Fibroblast of mammary gland (primary cell): ENCODE results near the gene SNRPA.
"Not testable (repeated sequence)": the region's sequence is repeated elsewhere in the genome, so short reads cannot be mapped to it uniquely, and the experiment has no call there.

Experiments used
- DNase-seq: peaks from one replicate; pipeline ENCODE4 v3.0.0-alpha.2; 2010; ENCODE audit warnings: low read depth
- H3K4me3 ChIP-seq: 2 replicates; pipeline ENCODE4 v1.5.1; 2011; ENCODE audit warnings: low read depth, mild to moderate bottlenecking, low read length, moderate library complexity; ENCODE audit not compliant: control insufficient read depth
- TF ChIP-seq, protein P1 (sequence below): conservative IDR thresholded peaks from 2 replicates; pipeline ENCODE4 v1.5.1; 2011; ENCODE audit warnings: low read depth, low read length, inconsistent platforms; ENCODE audit not compliant: control insufficient read depth, insufficient read depth

SNRPA gene

DNA sequence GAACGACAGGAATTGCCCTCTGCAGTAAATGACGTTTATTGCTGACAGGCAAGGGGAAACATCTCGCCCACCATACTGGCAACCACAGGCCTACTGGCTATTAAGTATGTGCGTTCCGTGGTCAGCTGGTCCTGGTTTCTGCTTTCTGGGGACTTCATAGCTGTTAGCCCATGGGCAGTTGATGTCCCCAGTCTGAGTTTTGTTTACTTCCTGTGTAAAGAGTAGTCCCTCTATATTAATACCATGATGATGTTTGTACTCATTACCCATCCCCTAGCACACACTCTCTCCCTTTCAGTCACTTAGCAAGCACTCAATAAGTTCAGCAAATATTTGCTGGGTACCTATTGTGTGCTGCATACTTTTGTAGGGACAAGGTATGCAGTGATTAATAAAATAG lies 17.9 kb downstream of the SNRPA start:
- H3K4me3 ChIP-seq, result no peak overlapping the region
- DNase-seq, result no peak
- TF ChIP-seq, protein P1, sequence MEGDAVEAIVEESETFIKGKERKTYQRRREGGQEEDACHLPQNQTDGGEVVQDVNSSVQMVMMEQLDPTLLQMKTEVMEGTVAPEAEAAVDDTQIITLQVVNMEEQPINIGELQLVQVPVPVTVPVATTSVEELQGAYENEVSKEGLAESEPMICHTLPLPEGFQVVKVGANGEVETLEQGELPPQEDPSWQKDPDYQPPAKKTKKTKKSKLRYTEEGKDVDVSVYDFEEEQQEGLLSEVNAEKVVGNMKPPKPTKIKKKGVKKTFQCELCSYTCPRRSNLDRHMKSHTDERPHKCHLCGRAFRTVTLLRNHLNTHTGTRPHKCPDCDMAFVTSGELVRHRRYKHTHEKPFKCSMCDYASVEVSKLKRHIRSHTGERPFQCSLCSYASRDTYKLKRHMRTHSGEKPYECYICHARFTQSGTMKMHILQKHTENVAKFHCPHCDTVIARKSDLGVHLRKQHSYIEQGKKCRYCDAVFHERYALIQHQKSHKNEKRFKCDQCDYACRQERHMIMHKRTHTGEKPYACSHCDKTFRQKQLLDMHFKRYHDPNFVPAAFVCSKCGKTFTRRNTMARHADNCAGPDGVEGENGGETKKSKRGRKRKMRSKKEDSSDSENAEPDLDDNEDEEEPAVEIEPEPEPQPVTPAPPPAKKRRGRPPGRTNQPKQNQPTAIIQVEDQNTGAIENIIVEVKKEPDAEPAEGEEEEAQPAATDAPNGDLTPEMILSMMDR, result no peak

GRCh38 chr19:40771101-40771862 lies 20.3 kb downstream of the SNRPA start:
- DNase-seq, result peak; percentile 27
- not testable (repeated sequence) for H3K4me3 ChIP-seq

DNA sequence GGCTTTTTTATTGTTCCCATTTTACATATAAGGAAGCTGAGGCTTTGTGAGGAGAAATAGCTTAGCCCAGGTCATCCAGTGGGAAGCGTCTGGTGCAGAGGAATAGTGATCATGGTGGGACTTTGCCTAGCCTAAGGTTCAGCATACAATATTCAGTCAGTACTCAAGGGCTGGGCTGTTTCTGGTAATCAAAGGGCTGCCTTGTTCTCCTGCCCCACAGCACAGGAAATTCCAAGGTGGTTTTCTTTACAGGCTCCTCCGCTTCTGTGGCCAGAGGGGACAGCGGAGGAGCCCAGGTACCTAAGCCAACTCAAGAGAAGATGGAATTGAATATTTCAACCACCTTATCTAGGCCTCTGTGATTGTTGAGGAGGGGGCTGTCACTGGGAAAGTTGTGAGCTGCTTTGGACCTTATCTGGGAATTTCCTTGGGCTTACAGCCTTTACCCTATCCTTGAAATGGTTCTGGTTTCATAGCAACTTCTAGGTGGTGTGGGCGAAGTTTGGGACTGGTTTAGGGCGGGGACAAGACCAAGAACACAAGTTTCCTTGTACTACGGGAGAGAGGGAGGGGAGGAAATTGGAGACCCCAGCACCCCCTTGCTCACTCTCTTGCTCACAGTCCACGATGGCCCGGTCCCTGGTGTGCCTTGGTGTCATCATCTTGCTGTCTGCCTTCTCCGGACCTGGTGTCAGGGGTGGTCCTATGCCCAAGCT lies 24.1 kb downstream of the SNRPA start, which contains the start of gene MIA:
Gene MIA (plus strand): TSS at position 606 of the 716 bp plus-strand sequence. CDS start 22 bp downstream, at position 628.
- TF ChIP-seq, protein P1, result no peak
- no peak for DNase-seq
- H3K4me3 ChIP-seq, result no peak within 1 kb of the TSS

DNA sequence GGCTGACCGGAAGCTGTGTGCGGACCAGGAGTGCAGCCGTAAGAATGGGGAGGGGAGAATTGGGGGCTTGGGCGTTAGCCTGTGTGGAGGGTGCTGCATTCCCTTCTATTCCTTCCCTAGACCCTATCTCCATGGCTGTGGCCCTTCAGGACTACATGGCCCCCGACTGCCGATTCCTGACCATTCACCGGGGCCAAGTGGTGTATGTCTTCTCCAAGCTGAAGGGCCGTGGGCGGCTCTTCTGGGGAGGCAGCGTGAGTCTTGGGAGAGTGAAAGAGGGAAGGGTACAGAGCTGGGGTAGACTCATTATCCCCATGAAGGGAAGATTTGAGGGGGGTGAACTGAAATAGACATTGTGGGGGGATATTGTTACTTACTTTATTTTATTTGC lies 24.6 kb downstream of the SNRPA start:
- TF ChIP-seq, protein P1, result no peak
- DNase-seq, result no peak
- H3K4me3 ChIP-seq, result no peak overlapping the region

DNA sequence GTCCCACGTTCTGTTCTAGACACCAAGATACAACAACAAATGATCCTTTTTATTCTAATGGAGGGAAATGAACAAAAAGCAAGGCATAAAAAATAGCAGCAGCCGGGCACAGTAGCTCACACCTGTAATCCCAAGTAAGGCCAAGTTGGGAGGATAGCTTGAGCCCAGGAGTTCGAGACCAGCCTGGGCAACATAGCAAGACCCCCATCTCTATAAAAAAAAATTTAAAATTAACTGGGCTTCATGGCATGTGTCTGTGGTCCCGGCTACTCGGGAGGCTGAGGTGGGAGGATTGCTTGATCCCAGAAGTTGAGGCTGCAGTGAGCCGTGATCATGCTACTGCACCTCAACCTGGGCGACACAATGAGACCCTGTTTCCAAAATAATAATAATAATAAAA lies 25.4 kb downstream of the SNRPA start:
- H3K4me3 ChIP-seq, result no peak overlapping the region
- TF ChIP-seq, protein P1, result no peak
- no peak for DNase-seq

- peak overlapping the region; percentile 67 for H3K4me3 ChIP-seq
- peak; percentile 89 for DNase-seq
- TF ChIP-seq, protein P1, result no peak
Observed at GRCh38 chr19:40776932-40777644, 26.1 kb downstream of the SNRPA start.

- peak overlapping the region; percentile 67 for H3K4me3 ChIP-seq
- TF ChIP-seq, protein P1, result no peak
- no peak for DNase-seq
Observed at GRCh38 chr19:40777645-40777936, 26.6 kb downstream of the SNRPA start.
